ENCODE results near the gene FAIM. TPM values are rescaled to one million over a fixed set of nuclear protein-coding genes. Genes with fewer than 3 reads are reported as not detected.

The FAIM gene
- total and polyA plus RNA-seq, 2 experiments from 2014 or later: 12.6 to 21.8 TPM

GRCh38 chr3:138657508-138657907 lies 48.9 kb downstream of the FAIM start:
- Histone ChIP-seq H3K9me3 (ENCODE audit: low read depth) (no peaks in the 10 kb centered on the region), H3K4me3 (no peak overlapping the region), H3F3A (ENCODE audit: insufficient read depth) (no peaks in the 10 kb centered on the region), H3K9ac (no peak overlapping the region), H3K36me3 (ENCODE audit: low read depth) (no peaks in the 10 kb centered on the region), H3K4me1 (ENCODE audit: insufficient read depth) (no peaks in the 10 kb centered on the region), H3K27ac (no peak overlapping the region), H2AFZ (no peak overlapping the region), H4K20me1 (ENCODE audit: insufficient read depth) (no peaks in the 10 kb centered on the region), H3K4me2 (ENCODE audit: unreplicated experiment) (no peak overlapping the region), H3K9me2 (ENCODE audit: insufficient read depth) (no peaks in the 10 kb centered on the region), H3K79me2 (ENCODE audit: insufficient read depth) (no peaks in the 10 kb centered on the region), H3K27me3 (replicated peaks; ENCODE audit: insufficient read depth) (no peaks in the 10 kb centered on the region)
- in situ Hi-C loops (cut with MboI): no loop called here
- TF ChIP-seq EZH2 (IDR thresholded peaks at IDR 0.05; ENCODE audit: insufficient read depth, poor library complexity, severe bottlenecking) (no peak), EZH2phosphoT487 (IDR thresholded peaks at IDR 0.05; ENCODE audit: insufficient read depth, low read depth) (no peak)
- DNase-seq: no peak
- WGBS, 2 experiments (ENCODE audit: low coverage in 1 of 2, low lambda C conversion rate in 2 of 2, missing lambda C conversion rate in 2 of 2): 98% methylated on average over 2 of the region's 2 CpGs

GRCh38 chr3:138668107-138668506 lies 59.5 kb downstream of the FAIM start:
- in situ Hi-C loops (cut with MboI): no loop called here
- DNase-seq: no peak

GRCh38 chr3:138670407-138670806 lies 61.8 kb downstream of the FAIM start:
- no peak overlapping the region for H3K4me3 ChIP-seq
- no peaks in the 10 kb centered on the region for H3K27me3 ChIP-seq (replicated peaks; ENCODE audit: insufficient read depth)
- TF ChIP-seq EZH2 (IDR thresholded peaks at IDR 0.05; ENCODE audit: insufficient read depth, poor library complexity, severe bottlenecking) (no peak), EZH2phosphoT487 (IDR thresholded peaks at IDR 0.05; ENCODE audit: insufficient read depth, low read depth) (no peak)
- H4K20me1 ChIP-seq (ENCODE audit: insufficient read depth): no peaks in the 10 kb centered on the region
- in situ Hi-C loops (cut with MboI): no loop called here
- no peak overlapping the region for H2AFZ ChIP-seq
- no peak overlapping the region for H3K27ac ChIP-seq
- H3K4me1 ChIP-seq (ENCODE audit: insufficient read depth): no peaks in the 10 kb centered on the region
- peaks cover 4% of the 10 kb centered on the region for H3K9me3 ChIP-seq (ENCODE audit: low read depth)
- no peak for DNase-seq
- H3K9ac ChIP-seq: no peak overlapping the region
- peaks cover 12% of the 10 kb centered on the region; the same call in 1 of the 2 replicates for H3K36me3 ChIP-seq (ENCODE audit: low read depth)
- no peak overlapping the region for H3K4me2 ChIP-seq (ENCODE audit: unreplicated experiment)
- H3F3A ChIP-seq (ENCODE audit: insufficient read depth): no peaks in the 10 kb centered on the region
- H3K79me2 ChIP-seq (ENCODE audit: insufficient read depth): no peaks in the 10 kb centered on the region
- no peaks in the 10 kb centered on the region for H3K9me2 ChIP-seq (ENCODE audit: insufficient read depth)

More at GRCh38 chr3:138668107-138668506, 59.5 kb downstream of the FAIM start:
- H2AFZ ChIP-seq: no peak overlapping the region
- no peaks in the 10 kb centered on the region for H4K20me1 ChIP-seq (ENCODE audit: insufficient read depth)
- H3K9me3 ChIP-seq (ENCODE audit: low read depth): no peaks in the 10 kb centered on the region
- no peaks in the 10 kb centered on the region for H3K79me2 ChIP-seq (ENCODE audit: insufficient read depth)
- peaks cover 11% of the 10 kb centered on the region; the same call in 1 of the 2 replicates for H3K36me3 ChIP-seq (ENCODE audit: low read depth)
- TF ChIP-seq EZH2phosphoT487 (IDR thresholded peaks at IDR 0.05; ENCODE audit: insufficient read depth, low read depth) (no peak), EZH2 (IDR thresholded peaks at IDR 0.05; ENCODE audit: insufficient read depth, poor library complexity, severe bottlenecking) (no peak)
- no peak overlapping the region for H3K9ac ChIP-seq
- H3K4me1 ChIP-seq (ENCODE audit: insufficient read depth): no peaks in the 10 kb centered on the region
- no peaks in the 10 kb centered on the region for H3F3A ChIP-seq (ENCODE audit: insufficient read depth)
- H3K27me3 ChIP-seq (replicated peaks; ENCODE audit: insufficient read depth): no peaks in the 10 kb centered on the region
- no peaks in the 10 kb centered on the region for H3K9me2 ChIP-seq (ENCODE audit: insufficient read depth)
- H3K4me3 ChIP-seq: no peak overlapping the region
- 77 to 82% methylated on average over 1 of the region's 1 CpG for WGBS, 2 experiments (ENCODE audit: low coverage in 1 of 2, low lambda C conversion rate in 2 of 2, missing lambda C conversion rate in 2 of 2)
- no peak overlapping the region for H3K27ac ChIP-seq
- no peak overlapping the region for H3K4me2 ChIP-seq (ENCODE audit: unreplicated experiment)

- Histone ChIP-seq H3K79me2 (ENCODE audit: insufficient read depth) (no peaks in the 10 kb centered on the region), H3K4me2 (ENCODE audit: unreplicated experiment) (no peak overlapping the region), H3K4me3 (no peak overlapping the region), H3K4me1 (ENCODE audit: insufficient read depth) (no peaks in the 10 kb centered on the region), H3K27ac (no peak overlapping the region), H3K9me2 (ENCODE audit: insufficient read depth) (no peaks in the 10 kb centered on the region), H3K9me3 (ENCODE audit: low read depth) (peaks cover 6% of the 10 kb centered on the region), H3F3A (ENCODE audit: insufficient read depth) (no peaks in the 10 kb centered on the region), H4K20me1 (ENCODE audit: insufficient read depth) (no peaks in the 10 kb centered on the region), H3K9ac (no peak overlapping the region), H2AFZ (no peak overlapping the region), H3K27me3 (replicated peaks; ENCODE audit: insufficient read depth) (no peaks in the 10 kb centered on the region), H3K36me3 (ENCODE audit: low read depth) (peaks cover 12% of the 10 kb centered on the region)
- in situ Hi-C loops (cut with MboI): no loop called here
- DNase-seq: peak; percentile 6
- TF ChIP-seq EZH2phosphoT487 (IDR thresholded peaks at IDR 0.05; ENCODE audit: insufficient read depth, low read depth) (no peak), EZH2 (IDR thresholded peaks at IDR 0.05; ENCODE audit: insufficient read depth, poor library complexity, severe bottlenecking) (no peak)
- 69 to 76% methylated on average over 4 of the region's 4 CpGs for WGBS, 2 experiments (ENCODE audit: low coverage in 1 of 2, low lambda C conversion rate in 2 of 2, missing lambda C conversion rate in 2 of 2)
These were observed 65.3 kb downstream of the FAIM start for GRCh38 chr3:138673641-138674530.

All from GM23248 (cell line).